NB4 (cell line): ENCODE data around the gene CD38.

Source experiments
- CTCF ChIP-seq: IDR thresholded peaks from one replicate; pipeline ENCODE4 v1.5.1; 2012; ENCODE audit warnings: low read depth, low read length
- POLR2A ChIP-seq: IDR thresholded peaks from 2 replicates; pipeline ENCODE4 v1.6.1; 2011; ENCODE audit warnings: mild to moderate bottlenecking; ENCODE audit not compliant: insufficient read length; ENCODE audit errors: extremely low read depth

DNA sequence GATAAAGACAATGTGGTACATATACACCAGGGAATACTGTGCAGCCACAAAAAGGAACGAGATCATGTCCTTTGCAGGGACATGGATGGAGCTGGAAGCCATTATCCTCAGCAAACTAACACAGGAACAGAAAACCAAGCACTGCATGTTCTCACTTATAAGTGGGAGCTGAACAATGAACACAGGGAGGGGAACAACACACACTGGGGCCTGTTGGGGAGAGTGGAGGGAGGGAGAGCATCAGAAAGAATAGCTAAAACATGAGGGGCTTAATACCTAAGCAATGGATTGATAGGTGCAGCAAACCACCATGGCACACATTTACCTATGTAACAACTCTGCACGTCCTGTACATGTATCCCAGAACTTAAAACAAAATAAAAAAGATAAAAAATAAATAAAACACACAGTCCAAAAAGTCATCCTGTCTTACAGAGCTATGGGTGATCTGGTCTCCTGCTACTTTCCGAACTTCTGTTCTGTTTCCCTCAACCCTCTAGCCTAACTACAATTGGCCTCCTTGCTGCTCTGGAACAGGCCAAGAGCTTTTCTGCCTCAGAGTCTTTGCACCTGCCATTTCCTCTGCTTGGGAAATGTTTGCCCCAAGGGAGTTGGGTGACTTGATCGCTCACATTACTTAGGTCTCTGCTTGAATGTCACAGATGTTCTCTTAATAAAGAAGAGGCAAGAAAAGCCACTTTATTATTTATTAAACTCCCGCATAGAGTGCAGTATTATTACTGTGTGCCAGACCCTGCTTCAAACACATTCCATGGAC, 1.1 kb upstream of the CD38 start:
- no peak for TF ChIP-seq CTCF
- no peak for TF ChIP-seq POLR2A
